Endothelial cell of umbilical vein (primary cell): ENCODE data around the gene UNC13D.

Source experiments
- EZH2 ChIP-seq: IDR thresholded peaks from 2 replicates; pipeline ENCODE4 v1.6.1; 2012; ENCODE audit warnings: borderline replicate concordance, low read depth, mild to moderate bottlenecking, moderate library complexity, low read length, inconsistent platforms; ENCODE audit not compliant: severe bottlenecking
- GATA2 ChIP-seq: IDR thresholded peaks from 2 replicates; pipeline ENCODE4 v1.7.0; 2011; ENCODE audit warnings: low read depth, mild to moderate bottlenecking, moderate library complexity, mixed read lengths, low read length; ENCODE audit not compliant: insufficient read length, insufficient read depth
- JUN ChIP-seq: IDR thresholded peaks from 2 replicates; pipeline ENCODE4 v1.6.1; 2011; ENCODE audit warnings: borderline replicate concordance, low read depth; ENCODE audit not compliant: insufficient read length, insufficient read depth
- POLR2A ChIP-seq: IDR thresholded peaks from 2 replicates; pipeline ENCODE4 v1.6.1; 2012; ENCODE audit warnings: low read depth, mild to moderate bottlenecking, control low read depth, low read length
- POLR2AphosphoS5 ChIP-seq: IDR thresholded peaks from 2 replicates; pipeline ENCODE4 v1.6.1; 2012; ENCODE audit warnings: low read depth, mild to moderate bottlenecking, control low read depth, low read length, moderate library complexity; ENCODE audit not compliant: insufficient read depth
- TF ChIP-seq, protein P1 (sequence below), 2 donors: IDR thresholded peaks; 1 replicate in 1 of 2; 2 replicates in 1 of 2; pipeline ENCODE4 v1.5.1; 2011; ENCODE audit warnings: low read length in 2 of 2, mild to moderate bottlenecking in 2 of 2, moderate library complexity in 2 of 2, control low read depth in 1 of 2, inconsistent platforms in 1 of 2, low read depth in 1 of 2; ENCODE audit not compliant: insufficient read depth in 1 of 2; ENCODE audit errors: extremely low read depth in 1 of 2
- TF ChIP-seq, protein P2 (sequence below): IDR thresholded peaks from 2 replicates; pipeline ENCODE4 v1.6.1; 2011; ENCODE audit not compliant: insufficient read depth, insufficient read length

DNA sequence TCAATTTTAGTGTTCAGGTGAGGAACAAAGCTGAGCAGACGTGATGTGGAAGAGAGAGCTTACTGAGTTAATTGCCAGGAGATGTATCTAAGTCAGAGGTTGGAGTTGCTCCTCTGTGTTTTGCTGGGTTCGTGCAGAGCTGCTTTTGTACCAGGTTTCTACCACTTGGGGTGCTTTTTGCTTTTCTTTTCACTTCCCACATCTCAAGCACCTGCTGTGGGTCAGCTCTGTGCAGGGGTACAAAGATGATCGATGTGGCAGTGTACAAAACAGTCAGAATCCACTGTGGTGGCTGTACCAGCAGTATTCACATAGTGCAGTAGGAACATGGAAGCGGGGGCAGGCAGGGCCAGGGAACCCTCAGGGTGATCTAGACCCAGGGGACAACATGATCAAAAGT lies 44.8 kb downstream of the UNC13D start:
- TF ChIP-seq POLR2AphosphoS5, result no peak
- TF ChIP-seq, protein P1, sequence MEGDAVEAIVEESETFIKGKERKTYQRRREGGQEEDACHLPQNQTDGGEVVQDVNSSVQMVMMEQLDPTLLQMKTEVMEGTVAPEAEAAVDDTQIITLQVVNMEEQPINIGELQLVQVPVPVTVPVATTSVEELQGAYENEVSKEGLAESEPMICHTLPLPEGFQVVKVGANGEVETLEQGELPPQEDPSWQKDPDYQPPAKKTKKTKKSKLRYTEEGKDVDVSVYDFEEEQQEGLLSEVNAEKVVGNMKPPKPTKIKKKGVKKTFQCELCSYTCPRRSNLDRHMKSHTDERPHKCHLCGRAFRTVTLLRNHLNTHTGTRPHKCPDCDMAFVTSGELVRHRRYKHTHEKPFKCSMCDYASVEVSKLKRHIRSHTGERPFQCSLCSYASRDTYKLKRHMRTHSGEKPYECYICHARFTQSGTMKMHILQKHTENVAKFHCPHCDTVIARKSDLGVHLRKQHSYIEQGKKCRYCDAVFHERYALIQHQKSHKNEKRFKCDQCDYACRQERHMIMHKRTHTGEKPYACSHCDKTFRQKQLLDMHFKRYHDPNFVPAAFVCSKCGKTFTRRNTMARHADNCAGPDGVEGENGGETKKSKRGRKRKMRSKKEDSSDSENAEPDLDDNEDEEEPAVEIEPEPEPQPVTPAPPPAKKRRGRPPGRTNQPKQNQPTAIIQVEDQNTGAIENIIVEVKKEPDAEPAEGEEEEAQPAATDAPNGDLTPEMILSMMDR (IDR thresholded peaks at IDR 0.05; ENCODE audit: extremely low read depth in 1 of 2, insufficient read depth in 1 of 2, low read depth in 1 of 2, low read length in 2 of 2), result no peak
- TF ChIP-seq EZH2, result no peak
- no peak for TF ChIP-seq POLR2A
- TF ChIP-seq, protein P2, sequence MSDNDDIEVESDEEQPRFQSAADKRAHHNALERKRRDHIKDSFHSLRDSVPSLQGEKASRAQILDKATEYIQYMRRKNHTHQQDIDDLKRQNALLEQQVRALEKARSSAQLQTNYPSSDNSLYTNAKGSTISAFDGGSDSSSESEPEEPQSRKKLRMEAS, result no peak
- no peak for TF ChIP-seq JUN
- TF ChIP-seq GATA2, result no peak
